Neuronal stem cell (in vitro differentiated cells): ENCODE results near the gene FBXO21.
"Not testable (repeated sequence)": the region's sequence is repeated elsewhere in the genome, so short reads cannot be mapped to it uniquely, and the experiment has no call there.

ENCODE experiments used
- DNase-seq: peaks from one replicate; pipeline ENCODE4 v3.0.0-alpha.2; 2013; ENCODE audit warnings: low spot score
- H2AFZ ChIP-seq: one replicate; pipeline ENCODE4 v1.6.1; 2013; ENCODE audit warnings: mild to moderate bottlenecking, low read length, inconsistent platforms
- H2AK5ac ChIP-seq: 2 replicates; pipeline ENCODE4 v1.6.1; 2013; ENCODE audit warnings: low read depth, mild to moderate bottlenecking, inconsistent platforms, low read length, moderate library complexity, mixed read lengths
- H2BK120ac ChIP-seq: 2 replicates; pipeline ENCODE4 v1.6.1; 2013; ENCODE audit warnings: low read depth, mild to moderate bottlenecking, inconsistent platforms, low read length, moderate library complexity, mixed read lengths
- H2BK12ac ChIP-seq: one replicate; pipeline ENCODE4 v1.6.1; 2013; ENCODE audit warnings: low read length, inconsistent platforms
- H2BK15ac ChIP-seq: 2 replicates; pipeline ENCODE4 v1.6.1; 2013; ENCODE audit warnings: mild to moderate bottlenecking, low read length, inconsistent platforms, mixed read lengths
- H2BK5ac ChIP-seq: one replicate; pipeline ENCODE4 v1.6.1; 2013; ENCODE audit warnings: inconsistent platforms, mild to moderate bottlenecking, low read length, moderate library complexity
- H3K14ac ChIP-seq: one replicate; pipeline ENCODE4 v1.6.1; 2013; ENCODE audit warnings: low read length, inconsistent platforms
- H3K18ac ChIP-seq: 2 replicates; pipeline ENCODE4 v1.6.1; 2013; ENCODE audit warnings: low read length, inconsistent platforms
- H3K23ac ChIP-seq: 2 replicates; pipeline ENCODE4 v1.6.1; 2013; ENCODE audit warnings: low read depth, mild to moderate bottlenecking, mixed read lengths, low read length, inconsistent platforms; ENCODE audit not compliant: poor library complexity
- H3K27ac ChIP-seq: replicated peaks from 3 replicates; pipeline ENCODE4 v1.5.1; 2013; ENCODE audit warnings: low read length, inconsistent platforms
- H3K27me3 ChIP-seq, 3 experiments: 2 replicates each; pipeline ENCODE4 v1.6.1; 2013; ENCODE audit warnings: low read length in 3 of 3, mild to moderate bottlenecking in 2 of 3, inconsistent platforms in 1 of 3, low read depth in 1 of 3, mixed read lengths in 1 of 3, moderate library complexity in 1 of 3; ENCODE audit not compliant: control insufficient read depth in 3 of 3, insufficient read depth in 3 of 3
- H3K36me3 ChIP-seq, 2 donors: replicated peaks in 1 of 2; 2 replicates each; pipeline ENCODE4 v1.6.1; 2013; ENCODE audit warnings: low read length in 2 of 2; ENCODE audit not compliant: control insufficient read depth in 2 of 2, insufficient read depth in 2 of 2
- H3K4ac ChIP-seq: 2 replicates; pipeline ENCODE4 v1.6.1; 2013; ENCODE audit warnings: inconsistent platforms, mild to moderate bottlenecking, low read length, moderate library complexity
- H3K4me1 ChIP-seq, 2 donors: 1 replicate in 1 of 2; 2 replicates in 1 of 2; pipeline ENCODE4 v1.6.1; 2013; ENCODE audit warnings: low read length in 2 of 2, low read depth in 1 of 2; ENCODE audit not compliant: control insufficient read depth in 2 of 2, insufficient read depth in 1 of 2
- H3K4me2 ChIP-seq: one replicate; pipeline ENCODE4 v1.6.1; 2013; ENCODE audit warnings: mild to moderate bottlenecking, low read length, inconsistent platforms; ENCODE audit not compliant: insufficient read depth, poor library complexity, severe bottlenecking
- H3K4me3 ChIP-seq, 2 donors: 2 replicates each; pipeline ENCODE4 v1.5.1; 2013; ENCODE audit warnings: low read length in 2 of 2, mild to moderate bottlenecking in 2 of 2, inconsistent platforms in 1 of 2, moderate library complexity in 1 of 2
- H3K79me1 ChIP-seq: one replicate; pipeline ENCODE4 v1.6.1; 2013; ENCODE audit warnings: low read depth, mild to moderate bottlenecking, inconsistent platforms, low read length, moderate library complexity
- H3K9ac ChIP-seq: one replicate; pipeline ENCODE4 v1.6.1; 2013; ENCODE audit warnings: mild to moderate bottlenecking, low read depth, low read length, inconsistent platforms; ENCODE audit not compliant: poor library complexity
- H3K9me3 ChIP-seq, 2 donors: replicated peaks in 1 of 2; 2 replicates each; pipeline versions ENCODE3 to v1.6.1; 2013; ENCODE audit warnings: low read length in 2 of 2, mild to moderate bottlenecking in 2 of 2, inconsistent platforms in 1 of 2, low read depth in 1 of 2, mixed read lengths in 1 of 2, moderate library complexity in 1 of 2; ENCODE audit not compliant: control insufficient read depth in 2 of 2, insufficient read depth in 1 of 2
- H4K8ac ChIP-seq: one replicate; pipeline ENCODE4 v1.6.1; 2013; ENCODE audit warnings: low read depth, mild to moderate bottlenecking, inconsistent platforms, low read length, moderate library complexity
- H4K91ac ChIP-seq: one replicate; pipeline ENCODE4 v1.6.1; 2013; ENCODE audit warnings: low read length, low read depth, mild to moderate bottlenecking, inconsistent platforms; ENCODE audit not compliant: poor library complexity
- WGBS, 2 donors: extraction: QIAGEN DNeasy Blood & Tissue Kit; methylation state at CpG; one replicate each; pipeline ENCODE4 v1.1.7; 2013; ENCODE audit warnings: missing lambda C conversion rate in 2 of 2, mixed read lengths in 1 of 2; ENCODE audit not compliant: insufficient read length in 2 of 2, insufficient replicate concordance in 1 of 2; ENCODE audit errors: extremely low coverage in 2 of 2; 5-methylcytosine and 5-hydroxymethylcytosine counted together

Gene FBXO21

DNA sequence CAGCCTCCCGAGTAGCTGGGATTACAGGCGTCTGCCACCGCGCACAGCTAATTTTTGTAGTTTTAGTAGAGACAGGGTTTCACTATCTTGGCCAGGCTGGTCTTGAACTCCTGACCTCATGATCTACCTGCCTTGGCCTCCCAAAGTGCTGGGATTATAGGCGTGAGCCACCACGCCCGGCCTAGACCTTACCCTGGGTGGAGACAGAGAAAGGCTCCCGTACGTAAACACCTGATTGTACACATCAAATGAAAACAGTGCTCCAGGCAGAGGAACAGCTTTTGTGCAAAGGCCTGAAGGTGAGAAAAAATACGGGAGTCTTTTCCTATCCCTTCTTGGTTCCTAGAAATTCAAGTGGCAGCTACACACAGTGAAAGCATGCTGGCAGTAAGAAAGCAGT lies 95.1 kb downstream of the FBXO21 start:
- not testable (repeated sequence) for H4K8ac ChIP-seq, H2BK5ac ChIP-seq, H3K23ac ChIP-seq, H3K79me1 ChIP-seq, H3K4me2 ChIP-seq, H3K4ac ChIP-seq, H3K14ac ChIP-seq, H2BK15ac ChIP-seq, H3K18ac ChIP-seq, H3K9me3 ChIP-seq, H4K91ac ChIP-seq, H2BK12ac ChIP-seq, DNase-seq, H3K36me3 ChIP-seq, H3K27ac ChIP-seq, H3K9ac ChIP-seq, H2AFZ ChIP-seq, H3K4me3 ChIP-seq, H2BK120ac ChIP-seq, H2AK5ac ChIP-seq
- no CpG with 5 or more reads among the region's 10 CpGs for WGBS, 2 donors
- Histone ChIP-seq H3K4me1 (peaks cover 2 to 14% of the 10 kb centered on the region in 2 donors), H3K27me3 (peaks cover 0 to 73% (median 9%) of the 10 kb centered on the region in 3 experiments)

DNA sequence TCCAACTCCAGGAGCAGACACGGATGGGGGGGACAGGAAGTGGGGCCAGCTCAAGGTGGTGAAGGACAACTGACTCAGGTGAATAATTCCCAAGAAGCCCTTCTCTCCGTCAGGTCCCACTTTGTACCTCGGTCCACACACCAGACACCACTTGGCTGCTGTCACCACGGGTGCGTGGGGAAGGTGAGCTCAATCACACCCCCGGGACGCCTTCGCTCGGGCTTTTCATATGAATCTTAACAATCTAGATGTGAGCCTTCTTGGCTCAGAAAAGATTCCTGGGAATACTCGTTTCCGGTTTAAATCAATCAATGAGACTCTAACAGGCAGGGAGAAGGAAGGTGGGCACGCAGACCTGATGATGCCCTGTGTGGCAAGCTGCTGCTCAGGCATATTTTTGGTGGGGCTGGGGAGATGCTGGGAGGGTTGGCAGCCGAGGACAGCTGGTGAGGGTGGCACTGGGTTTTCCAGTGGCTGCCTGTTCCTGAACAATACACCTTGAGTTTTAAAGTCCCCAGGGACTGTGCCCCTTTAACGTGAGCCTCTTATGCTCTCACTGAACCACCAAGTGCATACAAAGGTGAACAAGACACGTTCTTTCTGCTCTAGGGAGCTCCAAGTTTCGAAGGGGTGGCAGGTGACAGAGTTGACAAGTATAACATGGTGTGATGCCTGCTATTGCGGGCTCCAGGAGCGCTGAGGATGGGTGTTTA lies 96.2 kb downstream of the FBXO21 start:
- no peak overlapping the region for H3K27ac ChIP-seq
- H2BK5ac ChIP-seq, result no peak overlapping the region
- H2BK15ac ChIP-seq, result no peak overlapping the region
- DNase-seq, result no peak
- no peak overlapping the region for H3K9ac ChIP-seq
- H3K4me3 ChIP-seq, result no peak overlapping the region
- H3K27me3 ChIP-seq, result peaks cover 0 to 65% (median 9%) of the 10 kb centered on the region in 3 experiments
- H4K8ac ChIP-seq, result no peak overlapping the region
- H3K14ac ChIP-seq, result no peak overlapping the region
- H3K36me3 ChIP-seq, result no peaks in the 10 kb centered on the region
- H4K91ac ChIP-seq, result no peak overlapping the region
- no peak overlapping the region for H3K23ac ChIP-seq
- H2BK120ac ChIP-seq, result no peak overlapping the region
- no peak overlapping the region for H3K4me2 ChIP-seq
- H3K4me1 ChIP-seq, result peaks cover 2 to 11% of the 10 kb centered on the region in 2 donors
- H3K18ac ChIP-seq, result no peak overlapping the region
- peaks cover 3% of the 10 kb centered on the region for H3K79me1 ChIP-seq
- H3K9me3 ChIP-seq, result peaks cover 2 to 11% of the 10 kb centered on the region in 2 donors
- H3K4ac ChIP-seq, result no peak overlapping the region
- no CpG with 5 or more reads among the region's 18 CpGs for WGBS, 2 donors
- H2AK5ac ChIP-seq, result no peak overlapping the region
- no peak overlapping the region for H2AFZ ChIP-seq
- H2BK12ac ChIP-seq, result no peak overlapping the region

GRCh38 chr12:117093431-117093830 lies 96.8 kb downstream of the FBXO21 start:
- peaks cover 3% of the 10 kb centered on the region for H3K79me1 ChIP-seq
- peaks cover 2 to 16% of the 10 kb centered on the region in 2 donors for H3K9me3 ChIP-seq
- H2BK15ac ChIP-seq, result peak overlapping the region; percentile 33
- no peak overlapping the region for H3K23ac ChIP-seq
- no peak overlapping the region for H3K14ac ChIP-seq
- H3K36me3 ChIP-seq, result no peaks in the 10 kb centered on the region
- H3K4me3 ChIP-seq, result no peak overlapping the region
- H3K18ac ChIP-seq, result no peak overlapping the region
- no peak overlapping the region for H2AFZ ChIP-seq
- H2BK12ac ChIP-seq, result no peak overlapping the region
- peaks cover 0 to 60% (median 5%) of the 10 kb centered on the region in 3 experiments for H3K27me3 ChIP-seq
- H3K4ac ChIP-seq, result no peak overlapping the region
- H3K4me1 ChIP-seq, result peaks cover 2 to 11% of the 10 kb centered on the region in 2 donors
- H2BK5ac ChIP-seq, result no peak overlapping the region
- no CpG with 5 or more reads among the region's 11 CpGs for WGBS, 2 donors
- DNase-seq, result no peak
- no peak overlapping the region for H3K4me2 ChIP-seq
- H4K8ac ChIP-seq, result no peak overlapping the region
- no peak overlapping the region for H3K27ac ChIP-seq
- H2BK120ac ChIP-seq, result no peak overlapping the region
- H2AK5ac ChIP-seq, result peak overlapping the region; percentile 72
- H4K91ac ChIP-seq, result no peak overlapping the region
- no peak overlapping the region for H3K9ac ChIP-seq

DNA sequence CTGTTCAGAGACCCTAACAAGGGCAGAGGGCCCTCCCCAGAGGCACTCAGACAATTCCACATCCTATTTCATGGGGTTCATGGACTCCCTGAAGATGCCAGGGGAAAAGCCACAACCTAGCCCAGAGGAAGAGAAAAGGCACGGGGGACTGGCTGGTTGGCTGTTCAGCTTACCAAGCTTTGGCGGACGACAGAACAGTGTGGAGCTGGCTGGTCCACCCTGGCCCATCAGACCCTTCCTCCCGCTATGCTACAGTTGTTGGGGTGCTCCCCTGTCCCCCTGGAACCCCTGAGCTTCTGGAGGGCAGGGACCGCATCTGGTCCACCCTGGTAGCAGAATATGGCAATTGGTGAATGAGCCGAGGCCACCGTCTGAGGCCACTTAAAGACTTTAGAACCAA lies 97.4 kb downstream of the FBXO21 start:
- H2BK15ac ChIP-seq, result peak overlapping the region; percentile 33
- H3K4me2 ChIP-seq, result no peak overlapping the region
- no peak overlapping the region for H3K9ac ChIP-seq
- H2BK120ac ChIP-seq, result no peak overlapping the region
- H3K23ac ChIP-seq, result no peak overlapping the region
- H3K18ac ChIP-seq, result peak overlapping the region; percentile 74
- H2BK5ac ChIP-seq, result no peak overlapping the region
- H3K27ac ChIP-seq, result no peak overlapping the region
- peaks cover 2 to 16% of the 10 kb centered on the region in 2 donors for H3K9me3 ChIP-seq
- no peaks in the 10 kb centered on the region for H3K36me3 ChIP-seq
- peaks cover 3% of the 10 kb centered on the region for H3K79me1 ChIP-seq
- H4K8ac ChIP-seq, result no peak overlapping the region
- no peak overlapping the region for H2BK12ac ChIP-seq
- no CpG with 5 or more reads among the region's 7 CpGs for WGBS, 2 donors
- no peak overlapping the region for H3K4ac ChIP-seq
- H2AFZ ChIP-seq, result no peak overlapping the region
- H4K91ac ChIP-seq, result no peak overlapping the region
- no peak overlapping the region for H3K4me3 ChIP-seq
- peaks cover 0 to 55% (median 0%) of the 10 kb centered on the region in 3 experiments for H3K27me3 ChIP-seq
- H3K14ac ChIP-seq, result no peak overlapping the region
- H3K4me1 ChIP-seq, result peaks cover 2 to 9% of the 10 kb centered on the region in 2 donors
- no peak for DNase-seq
- peak overlapping the region; percentile 72 for H2AK5ac ChIP-seq
